Measurements from ENCODE around the gene MSGN1.

Gene MSGN1

GRCh38 chr2:17798338-17798737 is 17.9 kb upstream of the MSGN1 start:
- TF ChIP-seq NFIC (IDR thresholded peaks at IDR 0.05): no peak
- no peak for TF ChIP-seq FOXM1 (IDR thresholded peaks at IDR 0.05; ENCODE audit: borderline replicate concordance, low read depth)
- TF ChIP-seq RAD21 (IDR thresholded peaks at IDR 0.05; ENCODE audit: low read depth): no peak
- TF ChIP-seq ZBTB7A (IDR thresholded peaks at IDR 0.05; ENCODE audit: low read depth): no peak
- TF ChIP-seq, protein P1, sequence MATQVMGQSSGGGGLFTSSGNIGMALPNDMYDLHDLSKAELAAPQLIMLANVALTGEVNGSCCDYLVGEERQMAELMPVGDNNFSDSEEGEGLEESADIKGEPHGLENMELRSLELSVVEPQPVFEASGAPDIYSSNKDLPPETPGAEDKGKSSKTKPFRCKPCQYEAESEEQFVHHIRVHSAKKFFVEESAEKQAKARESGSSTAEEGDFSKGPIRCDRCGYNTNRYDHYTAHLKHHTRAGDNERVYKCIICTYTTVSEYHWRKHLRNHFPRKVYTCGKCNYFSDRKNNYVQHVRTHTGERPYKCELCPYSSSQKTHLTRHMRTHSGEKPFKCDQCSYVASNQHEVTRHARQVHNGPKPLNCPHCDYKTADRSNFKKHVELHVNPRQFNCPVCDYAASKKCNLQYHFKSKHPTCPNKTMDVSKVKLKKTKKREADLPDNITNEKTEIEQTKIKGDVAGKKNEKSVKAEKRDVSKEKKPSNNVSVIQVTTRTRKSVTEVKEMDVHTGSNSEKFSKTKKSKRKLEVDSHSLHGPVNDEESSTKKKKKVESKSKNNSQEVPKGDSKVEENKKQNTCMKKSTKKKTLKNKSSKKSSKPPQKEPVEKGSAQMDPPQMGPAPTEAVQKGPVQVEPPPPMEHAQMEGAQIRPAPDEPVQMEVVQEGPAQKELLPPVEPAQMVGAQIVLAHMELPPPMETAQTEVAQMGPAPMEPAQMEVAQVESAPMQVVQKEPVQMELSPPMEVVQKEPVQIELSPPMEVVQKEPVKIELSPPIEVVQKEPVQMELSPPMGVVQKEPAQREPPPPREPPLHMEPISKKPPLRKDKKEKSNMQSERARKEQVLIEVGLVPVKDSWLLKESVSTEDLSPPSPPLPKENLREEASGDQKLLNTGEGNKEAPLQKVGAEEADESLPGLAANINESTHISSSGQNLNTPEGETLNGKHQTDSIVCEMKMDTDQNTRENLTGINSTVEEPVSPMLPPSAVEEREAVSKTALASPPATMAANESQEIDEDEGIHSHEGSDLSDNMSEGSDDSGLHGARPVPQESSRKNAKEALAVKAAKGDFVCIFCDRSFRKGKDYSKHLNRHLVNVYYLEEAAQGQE (IDR thresholded peaks at IDR 0.05; ENCODE audit: low read depth): no peak
- TF ChIP-seq TEAD4 (IDR thresholded peaks at IDR 0.05): no peak
- no peak for TF ChIP-seq YY1 (IDR thresholded peaks at IDR 0.05; ENCODE audit: low read depth)
- TF ChIP-seq TAF1 (IDR thresholded peaks at IDR 0.05; ENCODE audit: low read depth): no peak

GRCh38 chr2:17799301-17800120 is 16.7 kb upstream of the MSGN1 start:
- no peak for TF ChIP-seq RAD21 (IDR thresholded peaks at IDR 0.05; ENCODE audit: low read depth)

DNA sequence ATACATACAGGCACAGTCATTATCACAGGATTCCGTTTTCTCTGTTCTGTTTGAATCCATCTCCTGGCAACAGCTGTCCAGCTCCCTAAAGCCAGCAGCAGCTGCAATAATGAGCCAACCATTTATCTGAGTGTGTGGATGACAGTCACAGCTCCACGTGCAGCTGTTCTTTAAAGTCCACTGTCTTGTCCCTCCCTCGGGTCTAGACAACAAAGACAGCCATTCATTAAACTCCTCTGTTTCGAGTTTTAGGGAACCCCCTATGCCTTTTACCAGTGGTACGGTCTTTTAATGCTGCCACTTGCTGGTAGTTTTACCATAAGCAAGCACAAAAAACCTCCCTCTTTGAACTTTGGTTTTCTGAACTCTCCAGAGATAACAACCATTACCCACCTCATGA is 16.0 kb upstream of the MSGN1 start:
- TF ChIP-seq ZBTB7A (IDR thresholded peaks at IDR 0.05; ENCODE audit: low read depth) (no peak), FOXM1 (IDR thresholded peaks at IDR 0.05; ENCODE audit: borderline replicate concordance, low read depth) (no peak), CREB1 (IDR thresholded peaks at IDR 0.05; ENCODE audit: low read depth) (no peak), RAD21 (IDR thresholded peaks at IDR 0.05; ENCODE audit: low read depth) (no peak), TCF12 (IDR thresholded peaks at IDR 0.05; ENCODE audit: low read depth) (no peak), YY1 (IDR thresholded peaks at IDR 0.05; ENCODE audit: low read depth) (no peak), EGR1 (IDR thresholded peaks at IDR 0.05) (no peak), TEAD4 (IDR thresholded peaks at IDR 0.05) (no peak), TAF1 (IDR thresholded peaks at IDR 0.05; ENCODE audit: low read depth) (no peak), NFIC (IDR thresholded peaks at IDR 0.05) (no peak), EP300 (IDR thresholded peaks at IDR 0.05; ENCODE audit: borderline replicate concordance) (no peak), CEBPB (IDR thresholded peaks at IDR 0.05) (no peak)
- TF ChIP-seq, protein P1 (IDR thresholded peaks at IDR 0.05; ENCODE audit: low read depth): no peak
- TF ChIP-seq, protein P2, sequence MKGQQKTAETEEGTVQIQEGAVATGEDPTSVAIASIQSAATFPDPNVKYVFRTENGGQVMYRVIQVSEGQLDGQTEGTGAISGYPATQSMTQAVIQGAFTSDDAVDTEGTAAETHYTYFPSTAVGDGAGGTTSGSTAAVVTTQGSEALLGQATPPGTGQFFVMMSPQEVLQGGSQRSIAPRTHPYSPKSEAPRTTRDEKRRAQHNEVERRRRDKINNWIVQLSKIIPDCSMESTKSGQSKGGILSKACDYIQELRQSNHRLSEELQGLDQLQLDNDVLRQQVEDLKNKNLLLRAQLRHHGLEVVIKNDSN (IDR thresholded peaks at IDR 0.05): no peak
- TF ChIP-seq, protein P3, sequence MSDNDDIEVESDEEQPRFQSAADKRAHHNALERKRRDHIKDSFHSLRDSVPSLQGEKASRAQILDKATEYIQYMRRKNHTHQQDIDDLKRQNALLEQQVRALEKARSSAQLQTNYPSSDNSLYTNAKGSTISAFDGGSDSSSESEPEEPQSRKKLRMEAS (IDR thresholded peaks at IDR 0.05): no peak

GRCh38 chr2:17800693-17801458 is 15.4 kb upstream of the MSGN1 start:
- TF ChIP-seq TEAD4 (IDR thresholded peaks at IDR 0.05): no peak
- TF ChIP-seq, protein P3 (IDR thresholded peaks at IDR 0.05): no peak
- no peak for TF ChIP-seq TCF12 (IDR thresholded peaks at IDR 0.05; ENCODE audit: low read depth)
- no peak for TF ChIP-seq EGR1 (IDR thresholded peaks at IDR 0.05)
- no peak for TF ChIP-seq CREB1 (IDR thresholded peaks at IDR 0.05; ENCODE audit: low read depth)
- no peak for TF ChIP-seq EP300 (IDR thresholded peaks at IDR 0.05; ENCODE audit: borderline replicate concordance)

GRCh38 chr2:17803497-17803896 is 12.8 kb upstream of the MSGN1 start:
- TF ChIP-seq, protein P3 (IDR thresholded peaks at IDR 0.05): no peak
- TF ChIP-seq TCF12 (IDR thresholded peaks at IDR 0.05; ENCODE audit: low read depth): no peak
- TF ChIP-seq ZBTB7A (IDR thresholded peaks at IDR 0.05; ENCODE audit: low read depth): no peak
- TF ChIP-seq, protein P2 (IDR thresholded peaks at IDR 0.05): no peak
- TF ChIP-seq TAF1 (IDR thresholded peaks at IDR 0.05; ENCODE audit: low read depth): no peak
- TF ChIP-seq CREB1 (IDR thresholded peaks at IDR 0.05; ENCODE audit: low read depth): no peak
- TF ChIP-seq CEBPB (IDR thresholded peaks at IDR 0.05): no peak
- TF ChIP-seq EGR1 (IDR thresholded peaks at IDR 0.05): no peak
- TF ChIP-seq, protein P1 (IDR thresholded peaks at IDR 0.05; ENCODE audit: low read depth): no peak
- TF ChIP-seq RAD21 (IDR thresholded peaks at IDR 0.05; ENCODE audit: low read depth): no peak

Data from Ishikawa (cell line).